Measurements from ENCODE around the gene EEF2KMT.
"Not testable (repeated sequence)": the region's sequence is repeated elsewhere in the genome, so short reads cannot be mapped to it uniquely, and the experiment has no call there.

DNA sequence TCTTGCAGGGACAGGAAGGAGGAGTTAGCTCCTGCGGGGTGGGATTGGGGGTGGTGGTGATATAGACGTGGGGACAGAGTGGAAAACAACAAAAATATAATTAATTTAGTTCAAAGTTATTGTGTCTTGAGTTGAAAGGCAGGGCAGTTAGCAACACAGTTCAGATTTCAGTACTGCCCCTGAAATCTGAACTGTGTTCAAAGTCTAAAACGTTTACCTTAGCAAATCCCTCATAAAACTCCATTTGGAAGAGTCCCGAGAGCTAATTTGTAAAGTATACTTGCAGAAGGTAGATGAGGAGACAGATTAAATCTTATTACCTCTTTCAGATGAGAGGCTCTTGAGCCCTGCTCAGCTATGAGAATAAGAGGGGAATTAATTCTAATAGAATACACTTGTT is 1.6 kb upstream of the EEF2KMT start:
- TF ChIP-seq, protein P1, sequence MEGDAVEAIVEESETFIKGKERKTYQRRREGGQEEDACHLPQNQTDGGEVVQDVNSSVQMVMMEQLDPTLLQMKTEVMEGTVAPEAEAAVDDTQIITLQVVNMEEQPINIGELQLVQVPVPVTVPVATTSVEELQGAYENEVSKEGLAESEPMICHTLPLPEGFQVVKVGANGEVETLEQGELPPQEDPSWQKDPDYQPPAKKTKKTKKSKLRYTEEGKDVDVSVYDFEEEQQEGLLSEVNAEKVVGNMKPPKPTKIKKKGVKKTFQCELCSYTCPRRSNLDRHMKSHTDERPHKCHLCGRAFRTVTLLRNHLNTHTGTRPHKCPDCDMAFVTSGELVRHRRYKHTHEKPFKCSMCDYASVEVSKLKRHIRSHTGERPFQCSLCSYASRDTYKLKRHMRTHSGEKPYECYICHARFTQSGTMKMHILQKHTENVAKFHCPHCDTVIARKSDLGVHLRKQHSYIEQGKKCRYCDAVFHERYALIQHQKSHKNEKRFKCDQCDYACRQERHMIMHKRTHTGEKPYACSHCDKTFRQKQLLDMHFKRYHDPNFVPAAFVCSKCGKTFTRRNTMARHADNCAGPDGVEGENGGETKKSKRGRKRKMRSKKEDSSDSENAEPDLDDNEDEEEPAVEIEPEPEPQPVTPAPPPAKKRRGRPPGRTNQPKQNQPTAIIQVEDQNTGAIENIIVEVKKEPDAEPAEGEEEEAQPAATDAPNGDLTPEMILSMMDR (IDR thresholded peaks at IDR 0.05; ENCODE audit: low read length) = not testable (repeated sequence)
- not testable (repeated sequence) for TF ChIP-seq EZH2 (IDR thresholded peaks at IDR 0.05; ENCODE audit: borderline replicate concordance, low read length)

All from OCI-LY1 (cell line).